Neural progenitor cell (in vitro differentiated cells): Measurements from ENCODE around the gene GNG12.

Experiments
- EZH2 ChIP-seq: fragments of 200-600 bp; sonication (generic); IDR thresholded peaks from 2 replicates; pipeline ENCODE4 v1.6.1; 2017; ENCODE audit warnings: antibody characterized with exemption, mild to moderate bottlenecking, moderate library complexity
- EZH2phosphoT487 ChIP-seq: fragments of 200-600 bp; sonication (generic); IDR thresholded peaks from 2 replicates; pipeline ENCODE4 v1.6.1; 2017; ENCODE audit warnings: antibody characterized with exemption
- TF ChIP-seq, protein P1 (sequence below): fragments of 200-600 bp; sonication (generic); IDR thresholded peaks from 2 replicates; pipeline ENCODE4 v1.5.1; 2017; ENCODE audit warnings: antibody characterized with exemption, mild to moderate bottlenecking

DNA sequence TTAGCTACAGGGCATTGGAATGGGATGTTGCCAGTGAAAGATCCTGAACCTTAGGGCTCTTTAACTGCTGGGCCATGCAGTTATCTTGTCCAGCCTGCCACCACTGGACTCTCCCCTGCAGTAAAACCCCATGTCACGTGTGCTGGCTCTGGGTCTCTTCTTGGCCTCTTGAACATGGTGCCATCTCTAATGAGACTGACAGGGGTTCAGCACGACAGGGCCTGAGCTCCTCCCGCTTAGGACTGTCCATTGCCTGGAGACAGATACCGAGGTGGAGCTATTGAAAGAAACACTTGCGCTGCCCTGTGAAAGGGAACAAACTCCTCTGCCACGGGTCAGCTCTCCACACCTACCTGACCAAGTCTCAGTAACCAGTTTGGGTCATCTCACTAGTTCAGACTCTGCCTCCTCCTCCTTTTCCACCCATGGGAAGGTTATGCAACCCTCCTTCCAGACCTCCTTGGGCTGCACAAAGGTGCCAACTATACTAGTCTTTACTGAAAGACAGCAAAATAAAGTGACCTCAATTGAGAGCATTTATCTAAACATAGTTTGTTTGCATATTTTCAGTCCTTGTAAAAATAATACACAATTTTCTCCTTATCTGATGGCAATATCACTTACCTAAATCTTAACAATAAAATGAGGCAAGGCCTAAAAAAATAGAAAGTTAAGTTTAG, 66.0 kb downstream of the GNG12 start:
- TF ChIP-seq, protein P1, sequence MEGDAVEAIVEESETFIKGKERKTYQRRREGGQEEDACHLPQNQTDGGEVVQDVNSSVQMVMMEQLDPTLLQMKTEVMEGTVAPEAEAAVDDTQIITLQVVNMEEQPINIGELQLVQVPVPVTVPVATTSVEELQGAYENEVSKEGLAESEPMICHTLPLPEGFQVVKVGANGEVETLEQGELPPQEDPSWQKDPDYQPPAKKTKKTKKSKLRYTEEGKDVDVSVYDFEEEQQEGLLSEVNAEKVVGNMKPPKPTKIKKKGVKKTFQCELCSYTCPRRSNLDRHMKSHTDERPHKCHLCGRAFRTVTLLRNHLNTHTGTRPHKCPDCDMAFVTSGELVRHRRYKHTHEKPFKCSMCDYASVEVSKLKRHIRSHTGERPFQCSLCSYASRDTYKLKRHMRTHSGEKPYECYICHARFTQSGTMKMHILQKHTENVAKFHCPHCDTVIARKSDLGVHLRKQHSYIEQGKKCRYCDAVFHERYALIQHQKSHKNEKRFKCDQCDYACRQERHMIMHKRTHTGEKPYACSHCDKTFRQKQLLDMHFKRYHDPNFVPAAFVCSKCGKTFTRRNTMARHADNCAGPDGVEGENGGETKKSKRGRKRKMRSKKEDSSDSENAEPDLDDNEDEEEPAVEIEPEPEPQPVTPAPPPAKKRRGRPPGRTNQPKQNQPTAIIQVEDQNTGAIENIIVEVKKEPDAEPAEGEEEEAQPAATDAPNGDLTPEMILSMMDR, result no peak
- TF ChIP-seq EZH2 (no peak), EZH2phosphoT487 (no peak)
